HG03196 (cell line): Measurements from ENCODE around the gene ST6GALNAC4.
"Not testable (repeated sequence)": the region's sequence is repeated elsewhere in the genome, so short reads cannot be mapped to it uniquely, and the experiment has no call there.

ENCODE experiments used
- ATAC-seq: cut with Tn5 transposase; IDR thresholded peaks from one replicate; pipeline ENCODE4 v1.9.1; 2021; ENCODE audit not compliant: unreplicated experiment

The ST6GALNAC4 gene

DNA sequence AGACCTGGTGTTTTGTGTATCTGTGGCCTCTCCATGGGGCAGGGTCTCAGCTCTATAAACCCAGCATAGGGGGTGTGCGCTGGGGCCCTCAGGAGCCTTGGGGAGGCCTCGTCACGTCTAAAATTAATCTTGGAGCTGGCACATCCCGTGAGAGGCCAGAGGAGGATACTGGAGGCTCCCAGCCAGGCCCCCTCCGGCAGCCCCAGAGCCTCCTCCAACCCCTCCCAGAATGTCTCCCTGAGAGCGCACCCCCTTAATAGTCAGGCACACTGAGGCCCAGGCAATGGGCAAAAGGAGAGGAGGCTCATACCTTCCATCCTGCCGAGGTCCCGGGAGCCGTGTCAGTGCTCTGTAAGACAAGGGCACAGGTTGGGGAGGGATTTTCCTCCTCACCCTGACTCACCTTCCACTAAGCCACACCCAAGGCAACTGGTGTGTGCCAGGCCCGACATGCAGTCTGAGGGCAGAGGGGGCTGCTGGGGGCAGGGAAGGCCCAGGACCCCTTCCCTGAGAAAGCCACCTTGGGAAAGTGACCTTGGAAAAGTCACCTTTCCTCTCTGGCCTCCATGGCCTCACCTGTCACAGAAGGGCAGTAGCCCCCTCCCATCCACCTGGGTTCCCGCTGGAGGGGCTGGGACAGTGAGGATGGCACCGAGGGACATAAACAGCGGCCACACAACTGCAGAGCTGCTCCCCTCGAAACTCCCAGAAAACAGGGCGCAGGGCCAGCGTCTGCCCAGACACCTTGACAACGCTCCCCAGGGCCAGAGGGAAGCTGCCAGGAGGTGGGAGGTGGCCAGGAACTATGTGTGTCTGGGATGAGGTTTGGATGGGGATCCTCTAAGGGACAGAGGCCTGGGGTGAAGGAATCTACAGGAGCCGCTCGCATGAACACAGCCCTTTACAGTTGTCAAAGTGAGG is 42.3 kb downstream of the ST6GALNAC4 start:
- no peak for ATAC-seq

DNA sequence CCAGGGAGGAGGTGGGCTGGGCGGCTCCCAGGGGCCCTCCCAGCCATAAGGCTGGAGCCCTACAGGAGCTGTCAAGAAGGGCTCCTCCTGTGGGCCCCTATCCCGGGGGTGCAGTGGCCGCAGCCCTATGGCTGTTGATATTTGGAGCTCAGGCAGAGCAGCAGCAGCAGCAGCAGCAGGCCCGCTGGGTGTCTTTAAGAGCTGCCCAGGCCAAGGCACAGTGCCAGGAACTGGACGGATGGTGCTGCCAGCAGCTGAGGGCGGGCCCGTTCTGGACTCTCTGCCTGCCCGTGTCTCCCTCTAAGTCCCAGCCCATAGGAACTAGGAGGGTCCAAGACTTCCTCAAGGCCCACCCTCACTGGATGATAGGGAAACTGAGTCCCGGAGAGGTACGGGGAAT is 43.0 kb downstream of the ST6GALNAC4 start:
- ATAC-seq = no peak

DNA sequence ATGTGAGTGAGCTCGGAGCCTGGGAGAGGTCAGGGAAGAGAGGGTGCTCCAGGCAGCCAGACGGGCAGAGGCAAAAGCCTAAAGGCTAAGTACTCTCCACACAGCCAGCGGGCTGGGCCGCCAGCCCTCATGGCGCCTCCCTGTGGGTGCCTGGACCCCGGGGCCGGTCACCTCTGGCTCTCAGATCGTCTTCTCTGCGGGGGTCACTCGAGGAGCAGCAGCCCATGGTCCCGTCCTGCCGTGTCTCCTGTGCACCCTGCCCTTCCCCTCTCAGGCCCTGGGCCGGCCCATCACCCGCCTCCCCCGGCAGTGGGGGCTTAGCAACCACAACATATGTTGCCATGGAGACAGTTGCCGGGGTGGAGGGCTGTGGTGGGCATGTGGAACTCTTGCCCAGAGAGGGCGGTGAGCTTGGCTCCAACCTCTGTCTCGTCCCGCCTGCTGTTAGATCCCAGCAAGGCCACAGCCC is 43.6 kb downstream of the ST6GALNAC4 start:
- ATAC-seq = no peak

DNA sequence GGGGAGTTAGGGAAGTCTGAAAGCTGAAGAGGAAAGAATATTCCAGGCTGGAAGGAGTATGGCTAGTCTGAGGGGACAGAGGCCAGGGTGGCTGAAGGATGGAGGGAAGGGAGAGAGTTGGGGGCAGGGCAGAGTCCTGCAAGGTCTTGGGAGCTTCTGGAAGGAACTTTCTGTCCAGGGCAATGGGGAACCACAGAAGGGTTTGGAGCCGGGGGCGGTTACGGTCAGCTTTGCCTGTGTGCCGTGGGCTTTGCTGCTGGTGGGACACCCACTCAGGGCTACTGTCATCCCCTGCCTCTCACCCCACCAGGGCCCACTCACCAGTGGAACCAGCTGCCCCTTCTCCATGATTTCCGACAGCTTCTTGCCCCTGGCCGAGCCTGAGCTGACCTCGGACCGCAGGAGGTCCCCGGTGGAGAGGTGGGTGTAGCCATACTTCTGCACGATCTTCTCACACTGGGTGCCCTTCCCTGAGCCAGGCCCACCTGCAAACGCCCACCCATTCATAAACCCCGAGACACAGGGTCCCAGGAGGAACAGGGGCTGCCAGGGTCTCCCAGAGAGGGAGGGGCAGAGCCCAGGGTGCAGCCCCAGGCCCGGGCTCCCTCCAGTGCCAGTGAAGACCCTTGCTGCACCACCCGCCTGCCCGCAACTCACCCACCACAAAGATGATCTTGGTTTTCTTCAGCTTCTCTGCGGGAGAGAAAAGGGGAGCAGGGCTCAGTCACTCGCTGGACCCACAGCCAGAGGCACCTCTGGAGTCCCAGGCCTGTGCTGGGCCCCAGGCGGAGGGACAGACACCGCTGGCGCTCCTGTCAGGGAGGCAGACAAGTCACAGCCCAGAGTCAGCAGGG is 44.2 kb downstream of the ST6GALNAC4 start:
- ATAC-seq = no peak

DNA sequence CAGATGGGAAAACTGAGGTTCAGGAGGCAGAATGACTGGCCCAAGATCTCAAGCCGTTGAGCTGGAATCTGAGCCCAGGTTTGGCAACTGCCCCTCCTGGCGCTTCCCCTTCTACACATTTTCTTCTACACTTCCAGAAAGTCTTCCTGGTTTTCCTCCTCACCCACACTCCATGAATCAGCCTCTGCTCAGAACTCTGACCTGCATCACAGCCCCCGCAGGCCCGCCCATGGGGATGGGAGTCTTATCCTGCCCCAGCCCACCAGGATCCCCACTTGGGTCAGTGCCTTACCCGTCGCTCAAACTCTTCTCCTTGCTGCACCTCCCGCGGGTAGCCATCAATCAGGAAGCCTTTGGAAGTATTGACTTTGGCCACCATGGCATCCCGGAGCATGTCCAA is 45.3 kb downstream of the ST6GALNAC4 start:
- no peak for ATAC-seq

DNA sequence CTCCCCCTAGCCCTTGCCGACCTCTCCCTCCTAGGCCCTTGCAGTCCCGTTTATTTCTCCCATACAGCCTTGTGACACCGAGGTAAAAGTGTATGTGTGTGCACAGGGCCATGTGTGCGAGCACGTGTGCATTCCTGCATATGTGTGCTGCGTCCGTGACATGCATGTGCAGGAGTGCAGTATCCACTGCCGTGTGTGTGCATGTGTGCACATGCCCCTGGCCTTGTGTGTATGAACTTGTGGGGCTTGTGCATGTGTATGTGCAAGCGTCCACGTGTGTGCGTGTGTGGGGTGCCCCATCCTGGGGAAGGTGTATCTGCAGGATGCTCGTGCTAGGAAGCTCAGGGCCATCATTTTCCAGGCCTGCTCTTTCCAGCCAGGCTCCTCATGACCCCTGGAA is 46.0 kb downstream of the ST6GALNAC4 start:
- no peak for ATAC-seq

DNA sequence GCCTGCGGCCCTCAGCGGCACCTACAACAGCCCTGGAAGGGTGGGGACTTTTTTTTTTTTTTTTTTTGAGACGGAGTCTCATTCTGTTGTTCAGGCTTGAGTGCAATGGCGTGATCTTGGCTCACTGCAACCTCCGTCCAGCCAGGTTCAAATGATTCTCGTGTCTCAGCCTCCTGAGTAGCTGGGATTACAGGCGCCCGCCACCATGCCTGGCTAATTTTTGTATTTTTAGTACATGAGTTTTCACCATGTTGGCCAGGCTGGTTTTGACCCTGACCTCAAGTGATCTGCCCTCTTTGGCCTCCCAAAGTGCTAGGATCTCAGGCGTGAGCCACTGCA is 46.7 kb downstream of the ST6GALNAC4 start:
- not testable (repeated sequence) for ATAC-seq

DNA sequence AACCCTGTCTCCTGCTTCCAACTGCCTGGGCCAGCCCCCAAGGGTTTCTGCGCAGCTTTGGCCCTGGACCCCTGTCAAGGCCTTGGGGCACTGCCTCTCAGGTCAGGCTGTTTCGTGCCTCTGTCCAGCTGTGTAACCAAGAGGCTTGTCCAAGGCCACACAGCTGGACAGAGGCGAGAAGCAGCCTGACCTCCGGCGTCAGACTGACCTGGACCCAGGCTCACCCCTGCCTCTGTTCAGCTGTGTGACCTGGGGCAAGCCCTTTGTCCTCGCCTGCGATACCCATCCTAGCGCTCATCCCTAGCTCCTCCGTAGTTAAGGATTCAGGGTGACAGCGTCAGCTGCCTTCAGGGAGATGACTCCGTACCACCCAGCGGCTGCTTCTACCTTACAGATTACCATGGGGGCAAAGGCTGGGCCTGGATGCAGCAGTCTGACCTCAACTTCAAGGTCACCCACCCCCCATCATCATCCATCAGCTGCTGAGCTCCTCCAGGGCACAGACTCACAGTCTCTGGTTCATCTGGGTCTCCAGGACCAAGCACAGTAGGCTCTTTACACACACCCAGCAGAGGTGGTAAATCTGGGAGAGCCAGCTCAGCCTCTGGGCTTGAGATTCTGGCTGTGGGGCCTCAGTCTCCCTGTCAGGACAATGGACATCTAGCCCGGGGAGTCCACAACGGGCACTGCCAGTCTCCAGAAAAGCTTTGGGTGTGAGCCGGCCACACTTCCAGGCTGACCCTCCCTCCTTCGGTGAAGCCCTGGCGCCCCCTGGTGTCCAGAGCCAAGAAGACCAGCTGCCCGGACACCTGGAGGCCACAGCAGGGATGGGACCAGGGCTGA is 47.3 kb downstream of the ST6GALNAC4 start:
- ATAC-seq = no peak

DNA sequence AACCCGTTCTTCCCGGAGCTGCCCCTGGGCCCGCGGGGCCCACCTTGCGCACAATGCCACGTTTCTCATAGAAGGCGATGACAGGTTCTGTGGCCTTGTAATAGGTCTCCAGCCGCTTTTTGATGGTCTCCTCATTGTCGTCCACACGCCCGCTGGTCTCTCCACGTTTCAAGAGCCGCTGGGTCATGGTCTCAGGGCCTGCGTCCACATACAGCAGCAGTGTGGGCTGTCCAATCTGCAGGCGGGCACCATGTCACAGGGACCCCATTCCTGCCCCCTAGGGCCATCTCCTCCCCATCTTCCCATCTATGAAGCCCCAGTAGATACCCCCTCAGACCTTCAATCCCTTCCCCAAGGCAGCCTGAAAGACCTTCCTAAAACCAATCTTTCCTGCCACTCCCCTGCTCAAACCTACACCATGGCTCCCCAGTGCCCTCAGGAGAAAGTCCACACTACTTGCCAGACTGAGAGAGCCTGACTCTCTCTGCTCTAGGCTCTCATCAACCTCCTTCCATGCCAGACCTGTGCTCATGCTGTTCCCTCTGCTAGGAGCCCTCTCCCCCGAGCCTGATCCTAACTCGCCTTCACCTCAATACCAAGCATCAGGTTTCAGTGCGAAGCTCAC is 48.5 kb downstream of the ST6GALNAC4 start:
- ATAC-seq = no peak

DNA sequence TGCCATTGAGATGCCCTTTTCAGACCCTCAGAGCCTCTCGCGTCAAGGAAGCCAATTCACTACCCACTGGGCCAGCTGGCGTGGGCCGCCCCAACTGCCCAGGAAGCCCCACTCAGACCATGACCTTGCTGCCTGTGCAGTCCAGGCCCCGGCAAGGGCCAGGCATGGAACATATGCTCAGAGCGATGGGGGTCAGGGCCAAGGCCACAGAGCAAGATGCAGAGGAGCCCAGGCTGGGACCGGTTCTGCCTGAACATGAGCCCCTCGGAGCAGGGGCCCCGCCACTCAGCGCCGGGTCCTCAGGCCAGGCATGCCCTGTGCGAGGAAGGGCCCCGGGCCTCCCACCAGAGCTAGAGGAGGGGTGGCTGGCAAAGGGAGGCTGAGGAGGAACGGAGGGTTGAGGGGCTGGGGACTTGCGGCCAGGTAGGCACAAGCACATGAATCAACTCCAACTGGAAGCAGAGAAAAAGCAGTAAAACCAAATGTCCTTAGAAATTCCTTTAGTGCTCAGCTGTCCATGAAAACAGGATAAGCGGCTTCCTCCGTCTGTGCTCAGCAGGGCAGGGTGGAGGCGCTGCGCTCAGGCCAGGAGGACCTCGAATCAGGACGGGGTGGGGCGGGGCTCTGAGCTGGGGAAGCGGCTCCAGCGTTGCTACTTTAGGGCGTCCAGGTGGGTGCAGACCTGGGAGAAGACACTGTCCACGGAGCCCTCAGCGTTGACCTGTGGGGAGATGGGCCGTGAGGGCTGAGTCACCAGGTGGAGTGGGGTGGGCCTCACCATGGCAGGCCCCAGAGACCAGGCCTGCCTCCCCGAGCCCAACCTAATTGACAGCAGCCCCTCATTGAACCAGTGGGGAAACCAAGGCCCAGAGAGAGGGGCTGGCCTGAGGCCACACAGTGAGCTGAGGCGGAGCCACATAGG is 49.2 kb downstream of the ST6GALNAC4 start:
- ATAC-seq = no peak

DNA sequence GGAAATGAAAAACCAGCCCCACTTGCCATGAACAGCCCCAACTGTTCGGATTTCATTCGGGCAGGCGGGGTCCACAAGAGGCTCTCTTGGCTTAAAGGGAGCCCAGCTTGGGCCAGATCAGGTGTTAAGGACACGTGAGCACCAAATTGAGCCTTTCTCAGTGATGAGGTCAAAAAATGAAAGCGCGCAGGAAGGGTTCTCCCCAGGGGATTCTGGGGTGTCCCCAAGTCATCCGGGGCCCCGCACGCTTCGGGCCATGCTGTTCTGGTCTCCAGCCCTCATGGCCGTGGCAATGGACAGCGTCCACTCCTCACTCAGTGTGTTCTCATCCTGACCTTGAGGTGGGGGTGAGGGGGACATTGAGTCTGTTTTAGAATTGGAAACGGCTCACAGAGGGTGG is 50.3 kb downstream of the ST6GALNAC4 start:
- ATAC-seq = no peak

DNA sequence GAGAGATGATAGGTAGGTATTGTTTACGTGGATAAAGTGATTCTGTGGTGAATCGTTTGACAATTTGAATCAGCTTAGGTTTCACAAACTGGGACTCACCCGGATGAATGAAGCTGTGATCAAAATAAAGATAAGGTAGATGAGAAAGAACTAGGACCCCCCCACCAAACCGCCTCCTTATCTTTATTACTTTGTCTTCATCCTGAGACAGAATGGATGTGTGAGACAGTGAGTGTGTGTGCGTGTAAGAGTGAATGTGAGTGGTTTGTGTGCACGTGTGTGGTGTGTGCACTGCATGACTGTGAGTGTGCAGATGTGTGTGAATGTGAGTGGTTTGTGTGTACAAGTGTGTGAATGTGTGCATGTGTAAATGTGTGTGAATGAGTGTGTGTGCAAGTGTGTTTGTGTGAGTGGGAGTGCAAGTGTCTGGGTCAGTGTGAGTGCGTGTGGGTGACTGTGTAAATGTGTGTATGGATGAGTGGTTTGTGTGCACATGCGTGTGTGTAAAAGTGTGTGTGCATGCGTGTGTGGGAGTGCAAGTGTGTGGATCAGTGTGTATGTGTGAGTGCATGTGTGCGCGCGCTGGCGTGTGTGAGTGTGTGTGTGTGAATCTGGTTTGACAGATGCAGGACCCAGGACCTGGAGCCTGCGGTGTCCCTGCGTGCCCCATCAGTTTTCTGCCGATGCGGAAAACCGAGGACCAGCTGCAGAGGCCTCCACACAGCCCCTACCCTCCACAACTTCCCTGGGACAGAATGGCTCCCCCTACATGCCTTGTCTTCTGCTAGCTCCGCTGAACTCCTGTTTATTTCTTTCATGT is 51.0 kb downstream of the ST6GALNAC4 start:
- ATAC-seq = no peak

DNA sequence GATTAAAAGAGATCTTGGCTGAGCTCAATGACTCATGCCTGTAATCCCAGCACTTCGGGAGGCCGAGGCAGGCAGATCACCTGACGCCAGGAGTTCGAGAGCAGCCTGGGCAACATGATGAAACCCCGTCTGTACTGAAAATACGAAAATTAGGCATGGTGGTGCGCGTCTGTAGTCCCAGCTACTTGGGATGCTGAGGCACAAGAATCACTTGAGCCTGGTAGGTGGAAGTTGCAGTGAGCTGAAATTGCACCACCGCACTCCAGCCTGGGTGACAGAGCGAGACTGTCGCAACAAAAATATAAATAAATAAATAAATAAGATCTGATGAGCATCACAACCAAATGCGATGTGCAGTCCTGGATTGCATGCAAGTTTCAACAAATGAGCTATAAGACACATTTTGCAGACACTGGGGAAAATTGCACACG is 53.6 kb downstream of the ST6GALNAC4 start:
- no peak for ATAC-seq

DNA sequence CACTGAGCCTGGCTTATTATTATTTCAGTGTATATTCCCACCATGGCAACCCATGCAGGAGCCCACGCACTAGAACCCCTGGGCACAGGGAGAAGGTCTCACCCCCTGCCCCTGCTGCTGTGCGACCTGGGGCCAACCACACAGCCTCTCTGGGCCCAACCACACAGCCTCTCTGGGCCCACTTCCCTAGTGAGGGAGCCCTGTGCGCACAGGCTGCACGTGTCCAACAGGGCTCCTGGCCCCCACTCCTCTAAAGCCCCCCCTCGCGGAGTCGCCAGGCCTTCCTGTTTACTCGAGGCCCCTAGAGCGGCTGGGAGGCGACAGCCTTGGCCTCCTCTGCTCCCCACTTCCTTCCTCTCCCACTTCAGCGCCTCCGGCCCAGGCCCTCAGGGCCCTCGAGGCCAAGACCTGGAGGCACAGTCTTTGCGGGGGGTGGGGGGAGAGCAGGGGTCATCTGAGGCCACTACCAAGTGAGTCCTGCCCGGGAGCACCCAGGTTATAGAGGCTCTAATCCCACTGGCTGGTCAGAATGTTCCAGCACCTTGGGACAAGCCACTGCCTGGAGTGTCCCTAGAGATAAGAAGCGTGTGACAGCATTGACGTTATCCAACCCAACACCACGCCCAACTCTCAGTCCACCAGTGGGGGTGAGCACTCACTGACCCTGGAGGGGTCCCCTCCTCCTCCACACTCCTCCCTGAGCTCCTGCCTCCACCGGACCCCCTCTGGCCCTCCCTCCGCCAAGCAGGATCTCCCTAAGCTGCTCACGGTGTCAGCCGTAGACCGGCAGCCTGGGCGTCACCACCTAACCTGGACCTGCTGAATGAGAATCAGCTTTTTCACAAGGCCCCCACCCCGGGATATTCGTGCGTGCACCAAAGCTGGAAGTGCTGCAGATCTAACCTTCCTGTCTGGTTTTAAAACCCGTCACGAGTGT is 54.5 kb downstream of the ST6GALNAC4 start:
- ATAC-seq = no peak

DNA sequence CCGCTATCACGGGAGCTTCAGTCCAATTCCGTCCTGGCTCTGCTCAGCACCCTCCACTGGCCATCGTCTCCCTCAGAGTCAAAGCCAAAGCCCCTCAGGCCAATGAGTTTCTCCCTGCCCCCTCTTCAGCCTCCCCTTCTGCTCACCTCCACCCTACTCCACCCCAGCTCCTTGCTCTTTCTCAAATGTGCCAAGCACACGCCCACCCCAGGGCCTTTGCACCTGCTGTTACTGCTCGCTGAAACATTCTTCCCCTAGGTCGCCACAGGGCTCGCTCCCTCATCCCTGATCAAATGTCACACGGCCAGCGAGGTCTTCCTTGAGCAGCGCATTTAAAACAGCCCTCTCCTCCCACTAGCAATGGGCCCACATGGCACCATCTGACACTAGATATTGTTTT is 56.1 kb downstream of the ST6GALNAC4 start:
- no peak for ATAC-seq

DNA sequence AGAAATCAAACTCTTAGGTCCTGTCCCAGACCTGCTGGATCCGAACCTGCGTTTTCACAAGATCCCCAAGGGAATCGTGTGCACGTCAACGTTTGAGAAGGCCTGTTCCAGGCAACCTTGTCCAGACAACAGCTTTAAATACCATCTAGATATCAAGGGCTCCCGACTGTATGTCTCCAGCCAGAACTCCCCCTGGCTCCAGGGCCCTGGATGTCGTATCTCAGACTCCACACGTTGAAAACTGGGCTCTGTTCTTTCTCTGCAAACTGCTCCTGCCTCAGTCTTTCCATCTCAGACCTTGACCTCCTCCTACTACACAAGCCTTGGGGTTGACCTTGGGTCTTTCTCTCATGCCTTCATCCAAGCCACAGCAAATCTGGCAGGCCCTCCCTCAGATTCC is 56.6 kb downstream of the ST6GALNAC4 start:
- no peak for ATAC-seq

DNA sequence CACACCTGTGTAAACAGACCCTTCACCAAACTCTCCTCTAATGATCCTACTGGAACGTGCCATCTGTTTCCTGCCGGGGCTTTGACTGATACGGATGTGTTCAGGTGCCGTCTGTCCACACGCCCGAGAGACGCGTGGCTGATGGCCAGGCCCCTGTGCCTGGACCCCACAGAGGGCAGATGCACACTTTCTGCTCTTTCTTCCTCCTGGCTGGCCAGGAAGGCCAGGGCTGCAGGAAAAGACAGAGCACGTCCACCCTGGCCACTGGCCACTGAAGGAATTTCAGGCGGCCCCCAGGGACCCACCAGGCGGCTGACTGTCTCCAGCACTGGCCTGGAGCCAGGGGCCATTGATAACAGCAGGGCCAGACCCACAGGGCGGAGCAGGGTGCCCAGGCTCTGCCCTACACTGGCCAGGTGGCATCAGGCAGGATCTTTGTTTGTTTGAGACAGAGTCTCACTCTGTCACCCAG is 58.8 kb downstream of the ST6GALNAC4 start:
- ATAC-seq = no peak
